ENCODE results near the gene TRIP4.
"Not testable (repeated sequence)": the region's sequence is repeated elsewhere in the genome, so short reads cannot be mapped to it uniquely, and the experiment has no call there.

Gene TRIP4

GRCh38 chr15:64381000-64381751 lies 6.5 kb upstream of the TRIP4 start, which contains the start of gene PCLAF:
Gene PCLAF (minus strand): TSS chr15:64381441. CDS start chr15:64381371, 70 bp downstream.
- in situ Hi-C loops (cut with MboI; ENCODE audit: low sequenced_read_pairs) = no loop called here

- in situ Hi-C loops (cut with MboI; ENCODE audit: low sequenced_read_pairs) = no loop called here
Observed at GRCh38 chr15:64383760-64384159, 3.9 kb upstream of the TRIP4 start.

GRCh38 chr15:64386291-64386690 lies 1.3 kb upstream of the TRIP4 start:
- in situ Hi-C loops (cut with MboI; ENCODE audit: low sequenced_read_pairs) = no loop called here

DNA sequence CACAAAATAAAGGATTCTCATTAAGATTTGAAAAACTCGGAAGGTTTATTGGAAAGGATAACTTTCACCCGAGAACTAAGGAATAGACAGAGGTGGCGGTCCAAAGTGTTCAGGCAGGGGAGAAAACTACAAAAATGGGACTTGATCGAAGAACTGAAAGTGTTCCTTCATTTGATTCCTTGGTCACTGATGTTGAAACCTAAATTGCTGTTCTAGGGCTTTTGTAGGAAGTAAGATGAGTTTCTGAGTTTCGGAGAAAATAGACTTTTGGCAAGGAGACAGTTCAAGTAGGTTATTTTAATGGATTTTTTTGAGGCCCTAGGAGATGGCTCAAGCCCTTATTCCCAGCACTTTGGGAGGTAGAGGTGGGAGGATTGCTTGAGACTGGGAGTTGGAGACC lies 1.4 kb downstream of the TRIP4 start:
- in situ Hi-C loops (cut with MboI; ENCODE audit: low sequenced_read_pairs) = no loop called here

- in situ Hi-C loops (cut with MboI; ENCODE audit: low sequenced_read_pairs) = not testable (repeated sequence)
Observed at GRCh38 chr15:64392471-64392870, 4.8 kb downstream of the TRIP4 start.

- in situ Hi-C loops (cut with MboI; ENCODE audit: low sequenced_read_pairs) = no loop called here
Observed at GRCh38 chr15:64396789-64397188, 9.2 kb downstream of the TRIP4 start.

GRCh38 chr15:64398575-64398974 lies 10.9 kb downstream of the TRIP4 start:
- in situ Hi-C loops (cut with MboI; ENCODE audit: low sequenced_read_pairs) = no loop called here

GRCh38 chr15:64400583-64400982 lies 12.9 kb downstream of the TRIP4 start:
- in situ Hi-C loops (cut with MboI; ENCODE audit: low sequenced_read_pairs) = no loop called here

- in situ Hi-C loops (cut with MboI; ENCODE audit: low sequenced_read_pairs) = no loop called here
Observed at GRCh38 chr15:64412216-64412615, 24.6 kb downstream of the TRIP4 start.

DNA sequence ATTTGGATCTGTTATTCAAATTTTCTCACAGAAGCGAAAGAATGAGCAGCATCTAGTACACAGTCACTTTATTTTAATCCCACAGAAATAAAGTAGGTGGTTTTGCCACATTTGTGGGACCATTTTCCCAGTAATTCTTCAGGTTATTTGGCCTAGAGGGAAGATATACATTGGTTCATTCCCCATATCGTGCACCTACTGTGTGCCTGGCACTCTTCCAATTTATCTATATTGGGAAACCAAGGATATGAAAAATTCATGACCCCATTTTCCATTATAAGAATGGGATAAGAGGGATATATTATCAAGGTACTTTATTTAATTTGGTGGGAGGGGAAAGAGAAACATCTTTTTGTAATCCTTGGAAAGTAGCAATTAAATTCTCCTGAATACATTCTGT lies 35.1 kb downstream of the TRIP4 start:
- in situ Hi-C loops (cut with MboI; ENCODE audit: low sequenced_read_pairs) = no loop called here

- in situ Hi-C loops (cut with MboI; ENCODE audit: low sequenced_read_pairs) = no loop called here
Observed at GRCh38 chr15:64423970-64424369, 36.3 kb downstream of the TRIP4 start.

GRCh38 chr15:64425221-64425620 lies 37.6 kb downstream of the TRIP4 start:
- in situ Hi-C loops (cut with MboI; ENCODE audit: low sequenced_read_pairs) = no loop called here

DNA sequence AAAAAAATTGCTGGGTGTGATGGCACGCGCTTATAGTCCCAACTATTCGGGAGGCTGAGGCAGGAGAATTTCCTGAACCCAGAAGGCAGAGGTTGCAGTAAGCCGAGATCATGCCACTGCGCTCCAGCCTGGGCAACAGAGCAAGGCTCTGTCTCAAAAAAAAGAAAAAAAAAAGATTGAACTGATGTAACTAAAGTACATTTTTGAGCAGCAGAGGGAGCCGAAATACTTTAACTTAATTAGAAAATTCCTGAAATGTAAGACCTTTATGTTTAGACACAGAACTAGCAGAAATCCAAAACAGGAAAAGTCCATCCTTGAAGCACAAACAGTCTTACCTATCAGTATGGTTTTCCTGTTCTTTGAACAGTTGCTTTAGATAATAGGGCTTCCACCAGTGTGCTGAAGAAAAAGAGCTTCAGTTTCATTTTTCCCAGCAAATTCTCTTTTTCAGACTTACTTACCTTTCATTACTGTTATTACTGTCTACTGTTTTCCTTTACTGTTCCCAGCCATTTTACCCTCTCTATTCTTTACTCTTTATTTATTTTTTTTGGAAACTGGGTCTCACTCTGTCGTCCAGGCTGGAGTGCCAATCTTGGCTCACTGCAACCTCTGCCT lies 39.3 kb downstream of the TRIP4 start:
- in situ Hi-C loops (cut with MboI; ENCODE audit: low sequenced_read_pairs) = no loop called here

- in situ Hi-C loops (cut with MboI; ENCODE audit: low sequenced_read_pairs) = no loop called here
Observed at GRCh38 chr15:64429448-64429847, 41.8 kb downstream of the TRIP4 start.

GRCh38 chr15:64430000-64430735 lies 42.5 kb downstream of the TRIP4 start:
- in situ Hi-C loops (cut with MboI; ENCODE audit: low sequenced_read_pairs) = no loop called here

- in situ Hi-C loops (cut with MboI; ENCODE audit: low sequenced_read_pairs) = no loop called here
Observed at GRCh38 chr15:64437982-64438381, 50.3 kb downstream of the TRIP4 start.

DNA sequence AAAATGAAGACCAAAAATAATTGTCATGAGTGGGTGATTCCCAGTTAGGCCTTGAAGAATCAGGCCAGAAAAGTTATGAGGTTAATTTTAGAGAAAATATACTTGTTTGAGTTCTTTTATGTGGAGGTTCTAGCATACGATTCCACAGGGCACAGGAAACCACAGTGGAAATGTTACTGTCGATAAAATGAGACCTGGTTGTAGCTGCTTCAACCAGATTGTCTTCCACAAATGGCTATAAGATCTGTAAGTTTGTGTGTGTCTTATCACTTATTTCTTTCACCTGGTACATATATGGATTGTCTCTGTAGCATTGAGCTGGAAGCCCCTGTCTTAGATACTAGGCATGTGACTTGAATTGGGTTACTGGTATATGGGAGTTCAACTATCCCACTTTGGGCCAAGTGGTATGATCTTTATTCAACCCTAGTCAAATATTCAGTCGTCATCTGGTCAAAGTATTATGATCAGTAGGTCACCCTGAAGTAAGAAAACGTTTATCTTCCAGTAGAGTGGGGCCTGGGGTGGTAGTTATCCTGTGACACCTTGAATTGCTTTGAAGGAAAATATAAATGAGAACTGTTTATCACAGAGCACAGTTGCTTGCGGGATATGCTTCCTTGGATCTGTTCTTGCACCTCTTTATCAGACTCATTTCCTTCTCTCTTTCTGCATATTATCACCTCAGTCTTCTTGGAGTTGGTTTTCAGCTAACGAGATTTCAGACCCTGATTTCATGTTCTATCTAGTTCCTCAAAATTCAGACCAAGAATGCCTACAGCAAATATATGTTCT lies 51.2 kb downstream of the TRIP4 start:
- in situ Hi-C loops (cut with MboI; ENCODE audit: low sequenced_read_pairs) = no loop called here

- in situ Hi-C loops (cut with MboI; ENCODE audit: low sequenced_read_pairs) = no loop called here
Observed at GRCh38 chr15:64441852-64442251, 54.2 kb downstream of the TRIP4 start.

- in situ Hi-C loops (cut with MboI; ENCODE audit: low sequenced_read_pairs) = no loop called here
Observed at GRCh38 chr15:64443016-64443415, 55.4 kb downstream of the TRIP4 start.

GRCh38 chr15:64443747-64444621 lies 56.3 kb downstream of the TRIP4 start:
- in situ Hi-C loops (cut with MboI; ENCODE audit: low sequenced_read_pairs) = no loop called here

All from HL-60/S4 (cell line).